Ascending aorta (tissue), 2 donors: Measurements from ENCODE around the gene ARHGAP26. TPM values are rescaled to one million over a fixed set of nuclear protein-coding genes. Genes with fewer than 3 reads are reported as not detected.

Source experiments
- DNase-seq, 2 donors: peaks; one replicate each; pipeline ENCODE4 v3.0.0-alpha.2; 2019; ENCODE audit warnings: low spot score in 2 of 2
- H3K27ac ChIP-seq, 2 donors: fragments of 200-600 bp; sonication (generic); one replicate each; pipeline ENCODE4 v1.5.1; 2016 to 2017; ENCODE audit warnings: mild to moderate bottlenecking in 1 of 2
- H3K27me3 ChIP-seq: fragments of 200-600 bp; sonication (generic); one replicate; pipeline ENCODE4 v1.5.1; 2017
- H3K36me3 ChIP-seq, 2 donors: fragments of 200-600 bp; sonication (generic); one replicate each; pipeline ENCODE4 v1.5.1; 2016
- H3K4me1 ChIP-seq, 2 donors: fragments of 200-600 bp; sonication (generic); one replicate each; pipeline ENCODE4 v1.5.1; 2016 to 2017; ENCODE audit warnings: mild to moderate bottlenecking in 1 of 2
- H3K4me3 ChIP-seq, 2 donors: fragments of 200-600 bp; sonication (generic); one replicate each; pipeline ENCODE4 v1.5.1; 2016 to 2017; ENCODE audit warnings: mild to moderate bottlenecking in 1 of 2
- H3K9me3 ChIP-seq, 2 donors: fragments of 200-600 bp; sonication (generic); one replicate each; pipeline ENCODE4 v1.5.1; 2016
- intact Hi-C: fragments of 100-400 bp; cut with DNase I; formaldehyde crosslinking; loops from one replicate; pipeline ENCODE4 v1.15.1; 2023
- total RNA-seq: library from RNA; depleted of rRNA; stranded (reverse); fragments of >200 nt; gene quantifications from one replicate; pipeline ENCODE4 v1.1.0, GENCODE V29; 2016
- TF ChIP-seq, protein P1 (sequence below), 3 experiments: fragments of 200-600 bp in 2 of 3; fragments of 450-650 bp in 1 of 3; sonication (generic) in 2 of 3; IDR thresholded peaks; one replicate each; pipeline ENCODE4 v1.5.1; 2016 to 2019; ENCODE audit warnings: antibody characterized with exemption in 3 of 3, mild to moderate bottlenecking in 1 of 3, moderate library complexity in 1 of 3

ARHGAP26 gene
- total RNA-seq, 1 donor from 2014 or later, result 34.9 TPM

DNA sequence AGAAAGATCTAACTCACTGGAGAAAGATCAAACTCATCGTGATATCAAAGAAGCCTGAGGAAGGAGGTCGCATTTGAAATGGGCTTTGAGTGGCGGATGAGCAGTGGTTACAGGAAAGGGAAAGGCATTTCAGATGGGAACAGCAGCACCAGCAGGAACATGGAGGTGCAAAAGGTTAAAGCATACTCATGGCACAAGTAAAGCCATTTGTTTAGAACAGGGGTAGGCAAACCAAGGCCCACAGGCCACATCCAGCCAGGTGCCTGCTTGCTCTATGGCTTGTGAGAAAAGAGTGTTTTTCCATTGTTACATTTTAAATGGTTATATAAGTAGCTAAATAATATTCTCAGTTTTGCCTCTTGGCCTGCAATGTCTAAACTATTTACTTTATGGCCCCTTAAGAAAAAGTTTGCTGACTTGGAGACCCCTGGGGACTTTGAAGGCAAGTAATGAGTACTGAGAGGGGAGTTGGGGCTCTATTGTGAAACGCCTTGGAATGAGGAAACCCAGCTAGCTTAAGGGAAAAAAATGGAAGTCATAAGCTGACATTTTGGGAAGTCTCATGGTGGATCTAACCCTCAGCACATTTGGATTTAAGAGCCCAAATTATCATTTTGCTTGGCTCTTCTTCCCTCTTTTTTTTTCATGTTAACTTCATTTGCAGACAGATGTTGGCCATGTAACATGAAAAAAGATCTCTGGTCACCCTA lies 422.2 kb downstream of the ARHGAP26 start:
- H3K36me3 ChIP-seq, result no peaks in the 10 kb centered on the region
- no peak for DNase-seq
- no peak overlapping the region for H3K4me3 ChIP-seq
- H3K9me3 ChIP-seq, result no peaks in the 10 kb centered on the region
- intact Hi-C loops, result no loop called here
- no peak overlapping the region for H3K27ac ChIP-seq
- no peaks in the 10 kb centered on the region for H3K27me3 ChIP-seq
- H3K4me1 ChIP-seq, result no peaks in the 10 kb centered on the region
- TF ChIP-seq, protein P1, sequence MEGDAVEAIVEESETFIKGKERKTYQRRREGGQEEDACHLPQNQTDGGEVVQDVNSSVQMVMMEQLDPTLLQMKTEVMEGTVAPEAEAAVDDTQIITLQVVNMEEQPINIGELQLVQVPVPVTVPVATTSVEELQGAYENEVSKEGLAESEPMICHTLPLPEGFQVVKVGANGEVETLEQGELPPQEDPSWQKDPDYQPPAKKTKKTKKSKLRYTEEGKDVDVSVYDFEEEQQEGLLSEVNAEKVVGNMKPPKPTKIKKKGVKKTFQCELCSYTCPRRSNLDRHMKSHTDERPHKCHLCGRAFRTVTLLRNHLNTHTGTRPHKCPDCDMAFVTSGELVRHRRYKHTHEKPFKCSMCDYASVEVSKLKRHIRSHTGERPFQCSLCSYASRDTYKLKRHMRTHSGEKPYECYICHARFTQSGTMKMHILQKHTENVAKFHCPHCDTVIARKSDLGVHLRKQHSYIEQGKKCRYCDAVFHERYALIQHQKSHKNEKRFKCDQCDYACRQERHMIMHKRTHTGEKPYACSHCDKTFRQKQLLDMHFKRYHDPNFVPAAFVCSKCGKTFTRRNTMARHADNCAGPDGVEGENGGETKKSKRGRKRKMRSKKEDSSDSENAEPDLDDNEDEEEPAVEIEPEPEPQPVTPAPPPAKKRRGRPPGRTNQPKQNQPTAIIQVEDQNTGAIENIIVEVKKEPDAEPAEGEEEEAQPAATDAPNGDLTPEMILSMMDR (IDR thresholded peaks at IDR 0.05), result no peak

DNA sequence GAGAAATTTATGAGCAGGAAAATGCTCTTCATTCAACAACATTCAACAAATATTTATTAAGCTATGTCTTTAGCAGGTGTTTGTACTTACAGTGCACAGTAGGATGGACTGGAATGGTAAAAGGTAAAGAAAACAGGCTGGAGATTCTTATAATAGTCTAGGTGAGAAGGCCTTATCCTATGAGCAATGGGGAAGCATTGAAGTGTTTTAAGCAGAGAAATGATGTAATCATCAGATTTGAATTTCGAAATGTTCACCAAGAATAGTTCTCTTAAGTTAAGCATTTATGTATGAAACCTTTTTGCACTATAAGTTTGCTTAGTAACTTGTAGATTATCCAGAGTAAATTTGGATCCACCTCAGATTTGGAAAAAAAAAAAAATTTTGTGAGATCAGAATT lies 424.0 kb downstream of the ARHGAP26 start:
- Histone ChIP-seq H3K4me3 (no peak overlapping the region), H3K36me3 (no peaks in the 10 kb centered on the region), H3K27ac (no peak overlapping the region), H3K9me3 (no peaks in the 10 kb centered on the region), H3K4me1 (no peaks in the 10 kb centered on the region), H3K27me3 (no peaks in the 10 kb centered on the region)
- intact Hi-C loops, result no loop called here
- DNase-seq, result no peak
- TF ChIP-seq, protein P1 (IDR thresholded peaks at IDR 0.05), result no peak

DNA sequence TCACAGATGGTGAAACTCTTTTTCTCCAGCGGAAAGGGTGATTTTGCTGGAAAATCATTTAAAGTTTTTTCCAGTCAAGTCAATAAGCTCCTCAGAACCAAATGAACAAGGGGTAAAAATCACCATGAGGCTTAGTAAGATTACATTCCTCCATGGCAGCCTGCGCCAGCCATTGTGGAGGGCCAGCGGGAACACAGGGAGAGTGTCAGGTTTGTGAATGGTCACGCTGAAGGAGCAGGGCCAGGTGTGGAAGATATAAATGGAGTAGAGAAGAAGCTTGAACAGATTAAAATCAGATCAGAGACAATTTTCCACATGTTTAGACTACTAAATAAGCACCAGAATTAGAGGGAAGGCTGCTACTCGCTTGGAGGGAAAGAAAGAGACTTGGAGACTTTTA lies 424.5 kb downstream of the ARHGAP26 start:
- DNase-seq, result no peak
- intact Hi-C loops, result no loop called here
- Histone ChIP-seq H3K4me1 (no peaks in the 10 kb centered on the region), H3K4me3 (no peak overlapping the region), H3K9me3 (no peaks in the 10 kb centered on the region), H3K27me3 (no peaks in the 10 kb centered on the region), H3K36me3 (no peaks in the 10 kb centered on the region), H3K27ac (no peak overlapping the region)
- TF ChIP-seq, protein P1 (IDR thresholded peaks at IDR 0.05), result no peak

DNA sequence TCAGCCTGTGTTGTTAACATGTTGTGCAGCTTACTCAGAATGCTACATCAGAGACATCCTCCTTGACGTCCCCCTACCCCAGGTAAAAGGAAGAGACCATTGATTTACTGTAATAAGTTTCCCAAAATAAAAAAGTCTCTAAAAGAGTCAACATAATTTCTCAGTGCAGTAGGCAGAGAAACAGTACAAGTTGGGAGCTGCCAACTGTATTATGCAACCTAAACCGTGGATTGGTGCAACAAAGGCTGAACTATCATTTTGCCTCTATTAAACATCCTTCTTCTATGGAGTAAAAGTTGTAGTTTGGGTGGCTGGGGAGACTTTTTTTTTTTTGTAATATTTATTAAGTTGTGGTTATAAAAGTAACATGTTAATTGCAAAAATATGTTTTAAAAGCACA lies 425.3 kb downstream of the ARHGAP26 start:
- Histone ChIP-seq H3K4me1 (no peaks in the 10 kb centered on the region), H3K27ac (no peak overlapping the region), H3K9me3 (no peaks in the 10 kb centered on the region), H3K4me3 (no peak overlapping the region), H3K36me3 (no peaks in the 10 kb centered on the region), H3K27me3 (no peaks in the 10 kb centered on the region)
- DNase-seq, result no peak
- intact Hi-C loops, result no loop called here
- TF ChIP-seq, protein P1 (IDR thresholded peaks at IDR 0.05), result no peak

DNA sequence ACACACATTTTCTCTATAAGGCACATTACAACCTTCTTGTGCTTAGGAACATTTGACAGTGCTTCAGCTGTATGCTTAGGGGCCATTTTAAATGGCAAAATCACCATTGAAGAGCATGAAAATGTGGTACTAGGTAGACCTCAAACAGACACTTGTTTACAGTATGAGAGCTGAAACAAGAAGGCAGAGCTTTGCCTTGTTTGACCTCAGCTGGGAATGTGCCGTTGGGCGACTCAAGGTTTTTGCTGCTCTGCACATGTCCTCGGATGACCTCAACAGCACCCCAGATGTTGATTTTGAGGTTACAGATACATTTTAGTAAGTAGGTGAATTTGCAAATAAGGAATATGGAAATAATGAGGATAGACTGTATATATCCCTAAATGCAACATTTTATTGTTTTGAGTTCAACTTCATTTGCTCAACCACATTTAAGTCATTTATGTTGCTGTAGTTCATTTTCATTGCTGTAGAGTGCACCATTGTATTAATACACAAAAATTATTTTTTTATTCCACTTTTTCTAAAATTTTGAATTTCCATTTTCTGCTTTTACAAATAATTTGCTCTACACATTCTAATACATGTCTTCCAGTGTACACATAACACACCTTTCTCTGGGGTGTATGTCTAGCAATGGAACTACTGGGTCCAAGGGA lies 426.6 kb downstream of the ARHGAP26 start:
- no peaks in the 10 kb centered on the region for H3K4me1 ChIP-seq
- no peaks in the 10 kb centered on the region for H3K9me3 ChIP-seq
- TF ChIP-seq, protein P1 (IDR thresholded peaks at IDR 0.05), result no peak
- intact Hi-C loops, result no loop called here
- no peak for DNase-seq
- no peaks in the 10 kb centered on the region for H3K36me3 ChIP-seq
- no peaks in the 10 kb centered on the region for H3K27me3 ChIP-seq
- H3K4me3 ChIP-seq, result no peak overlapping the region
- no peak overlapping the region for H3K27ac ChIP-seq
